GM20431 (cell line): ENCODE measurements around the gene GARIN5A.
"Not testable (repeated sequence)": the region's sequence is repeated elsewhere in the genome, so short reads cannot be mapped to it uniquely, and the experiment has no call there.

Experiments used
- in situ Hi-C: fragments of 300-500 bp; cut with MseI, MboI; formaldehyde crosslinking; loops from one replicate; pipeline ENCODE4 v1.15.0; 2020; ENCODE audit warnings: low sequenced_read_pairs; ENCODE audit not compliant: unreplicated experiment

Gene GARIN5A

DNA sequence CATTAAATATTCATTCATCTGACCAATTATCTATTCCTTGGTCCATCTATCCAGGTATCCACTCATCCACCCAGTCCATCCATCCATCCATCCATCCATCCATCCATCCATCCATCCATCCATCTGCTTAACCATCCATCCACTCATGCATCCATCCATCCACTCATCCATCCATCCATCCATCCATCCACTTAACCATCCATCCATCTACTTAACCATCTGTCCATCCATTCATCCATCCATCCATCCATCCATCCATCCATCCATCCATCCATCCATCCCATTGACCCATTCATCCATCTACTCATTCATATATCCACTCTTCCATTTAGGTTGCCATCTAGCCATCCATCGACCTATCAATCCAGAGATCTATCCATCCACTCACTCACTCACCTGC lies 32.6 kb downstream of the GARIN5A start:
- in situ Hi-C loops = no loop called here

DNA sequence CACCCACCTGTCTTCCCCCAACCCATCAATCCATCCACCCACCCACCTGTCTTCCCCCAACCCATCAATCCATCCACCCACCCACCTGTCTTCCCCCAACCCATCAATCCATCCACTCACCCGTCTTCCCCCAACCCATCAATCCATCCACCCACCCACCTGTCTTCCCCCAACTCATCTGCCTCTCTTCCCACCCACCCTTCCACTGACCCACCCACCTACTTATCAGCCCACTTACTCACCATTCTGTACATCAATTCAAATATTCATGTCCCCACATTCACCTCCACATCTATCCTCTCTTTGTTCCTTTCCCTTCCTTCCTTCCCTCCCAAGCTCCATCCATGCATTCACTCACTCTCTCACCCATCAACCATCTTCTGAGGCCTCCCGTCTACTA lies 37.5 kb downstream of the GARIN5A start:
- in situ Hi-C loops = not testable (repeated sequence)

DNA sequence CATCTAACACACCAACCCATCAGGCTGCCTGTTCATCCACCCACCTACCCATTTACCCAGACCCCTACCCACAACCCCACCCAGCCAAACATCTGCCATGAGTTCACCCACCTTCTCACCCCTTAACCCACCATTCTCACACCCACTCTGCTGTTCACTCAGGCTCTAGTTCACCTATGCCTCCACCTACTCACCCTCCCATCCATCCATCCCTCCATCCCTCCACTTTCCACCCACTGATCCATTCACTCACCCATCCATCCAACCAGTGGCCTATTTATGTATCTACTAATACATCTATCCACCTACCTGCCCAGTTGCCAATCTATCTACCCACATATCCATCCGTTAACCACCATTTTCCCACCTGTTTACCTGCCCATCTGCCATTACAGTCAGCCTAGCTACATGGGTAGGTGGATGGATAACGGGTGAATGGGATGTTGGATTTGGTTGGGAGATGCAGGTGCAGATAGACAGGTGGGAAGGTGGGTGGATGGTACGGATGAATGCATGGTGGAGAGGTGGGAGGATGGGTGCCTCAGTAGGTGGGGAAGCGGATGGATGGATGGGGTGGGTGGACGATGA lies 38.7 kb downstream of the GARIN5A start:
- in situ Hi-C loops = no loop called here

- in situ Hi-C loops = no loop called here
These were observed 41.0 kb downstream of the GARIN5A start for GRCh38 chr19:50435627-50436026.

- in situ Hi-C loops = no loop called here
These were observed 41.4 kb downstream of the GARIN5A start for GRCh38 chr19:50435221-50435620.

GRCh38 chr19:50434525-50434924 lies 42.1 kb downstream of the GARIN5A start:
- in situ Hi-C loops = no loop called here

DNA sequence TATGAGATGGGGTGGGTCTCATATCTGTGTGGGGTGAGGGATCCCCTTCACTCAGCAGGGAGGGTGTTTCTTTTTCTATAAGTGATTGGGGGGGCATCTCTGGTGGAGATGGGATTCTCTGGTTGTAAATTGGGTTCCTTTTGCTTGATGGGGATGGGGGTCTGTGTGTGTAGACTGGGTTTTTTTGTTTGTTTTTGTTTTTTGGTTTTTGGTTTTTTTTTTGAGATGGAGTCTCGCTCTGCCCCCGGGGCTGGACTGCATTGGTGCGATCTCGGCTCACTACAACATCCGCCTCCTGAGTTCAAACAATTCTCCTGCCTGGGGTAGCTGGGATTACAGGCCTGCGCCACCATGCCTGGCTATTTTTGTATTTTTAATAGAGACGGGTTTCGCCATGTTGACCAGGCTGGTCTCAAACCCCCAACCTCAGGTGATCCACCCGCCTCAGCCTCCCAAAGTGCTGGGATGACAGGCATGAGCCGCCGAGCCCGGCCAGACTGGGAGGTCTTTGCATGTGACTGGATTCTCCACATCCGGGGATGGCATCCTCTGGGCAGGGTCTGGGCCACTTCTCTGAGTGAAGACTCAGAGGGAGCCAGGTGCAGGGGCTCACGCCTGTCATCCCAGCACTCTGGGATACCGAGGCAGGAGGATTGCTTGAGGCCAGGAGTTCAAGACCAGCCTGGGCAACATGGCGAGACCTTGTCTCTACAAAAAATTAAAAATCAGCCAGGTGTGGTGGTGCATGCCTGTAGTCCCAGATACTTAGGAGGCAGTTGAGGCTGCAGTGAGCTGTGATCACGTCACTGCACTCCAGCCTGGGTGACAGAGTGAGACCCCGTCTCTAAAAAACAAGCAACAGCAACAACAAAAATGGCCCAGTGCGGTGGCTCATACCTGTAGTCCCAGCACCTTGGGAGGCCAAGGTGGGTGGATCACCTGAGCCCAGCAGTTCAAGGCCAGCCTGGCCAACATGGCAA lies 43.2 kb downstream of the GARIN5A start:
- in situ Hi-C loops = no loop called here

- in situ Hi-C loops = no loop called here
These were observed 44.2 kb downstream of the GARIN5A start, which contains the start of gene MYBPC2 for GRCh38 chr19:50432221-50433028. Gene MYBPC2 (plus strand): TSS chr19:50432892. CDS start chr19:50432954, 62 bp downstream.

GRCh38 chr19:50431343-50432220 lies 45.1 kb downstream of the GARIN5A start:
- in situ Hi-C loops = no loop called here

DNA sequence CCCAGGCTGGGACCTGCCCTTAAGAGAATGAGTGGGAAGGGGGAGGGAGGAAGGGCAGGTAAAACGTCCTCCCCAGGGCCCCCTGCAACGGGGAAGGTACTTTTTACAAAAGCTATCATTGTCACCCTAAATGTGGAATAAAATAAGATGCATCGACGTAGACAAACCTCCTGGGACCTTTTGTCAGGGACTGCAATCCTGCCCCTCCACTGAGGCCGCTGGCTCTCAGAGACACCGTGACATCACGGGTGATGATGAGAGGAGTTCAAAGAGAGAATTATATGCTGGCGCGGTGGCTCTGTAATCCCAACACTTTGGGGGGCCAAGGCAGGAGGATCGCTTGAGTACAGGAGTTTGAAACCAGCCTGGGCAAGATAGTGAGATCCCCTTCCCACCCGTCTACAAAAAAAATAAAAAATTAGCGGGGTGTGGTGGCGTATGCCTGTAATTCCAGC lies 45.7 kb downstream of the GARIN5A start:
- in situ Hi-C loops = no loop called here

DNA sequence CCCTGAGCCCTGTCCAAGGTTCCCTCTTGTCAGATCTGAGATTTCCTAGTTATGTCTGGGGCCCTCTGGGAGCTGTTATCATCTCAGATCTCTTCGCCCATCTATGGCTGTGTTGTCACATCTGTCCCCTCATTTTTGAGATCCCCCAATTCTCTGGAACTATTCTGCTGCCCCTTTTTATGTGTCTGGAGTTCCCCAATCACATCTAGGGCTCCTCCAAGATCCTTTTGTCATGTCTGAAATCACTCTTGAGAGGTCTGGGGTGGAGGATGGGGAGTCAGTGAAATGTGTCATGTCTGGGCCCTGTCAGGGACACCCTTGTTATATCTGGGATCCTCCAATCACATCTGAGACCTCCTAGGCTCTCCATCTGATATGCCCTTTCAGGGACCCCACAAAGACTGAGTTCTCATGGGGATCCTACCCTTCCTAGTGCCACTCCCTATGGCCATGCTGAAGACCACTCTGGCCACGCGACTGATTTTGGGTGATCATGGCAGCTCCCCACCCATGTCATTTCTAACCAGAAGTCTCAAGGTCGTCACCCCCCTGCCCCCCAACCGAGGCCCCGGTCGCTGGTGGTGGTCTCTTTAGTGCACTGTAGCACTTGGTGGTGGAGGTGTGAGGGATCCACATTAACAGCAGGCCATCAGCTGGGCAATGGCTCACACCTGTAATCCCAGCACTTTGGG lies 47.7 kb downstream of the GARIN5A start:
- in situ Hi-C loops = no loop called here

DNA sequence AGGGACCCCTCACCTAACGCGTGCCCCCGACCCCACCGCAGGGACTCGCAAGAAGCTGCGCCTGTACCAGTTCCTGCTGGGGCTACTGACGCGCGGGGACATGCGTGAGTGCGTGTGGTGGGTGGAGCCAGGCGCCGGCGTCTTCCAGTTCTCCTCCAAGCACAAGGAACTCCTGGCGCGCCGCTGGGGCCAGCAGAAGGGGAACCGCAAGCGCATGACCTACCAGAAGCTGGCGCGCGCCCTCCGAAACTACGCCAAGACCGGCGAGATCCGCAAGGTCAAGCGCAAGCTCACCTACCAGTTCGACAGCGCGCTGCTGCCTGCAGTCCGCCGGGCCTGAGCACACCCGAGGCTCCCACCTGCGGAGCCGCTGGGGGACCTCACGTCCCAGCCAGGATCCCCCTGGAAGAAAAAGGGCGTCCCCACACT lies 48.6 kb downstream of the GARIN5A start:
- in situ Hi-C loops = no loop called here

GRCh38 chr19:50427318-50427925 lies 49.2 kb downstream of the GARIN5A start:
- in situ Hi-C loops = no loop called here

- in situ Hi-C loops = no loop called here
These were observed 51.1 kb downstream of the GARIN5A start for GRCh38 chr19:50425581-50425980.

DNA sequence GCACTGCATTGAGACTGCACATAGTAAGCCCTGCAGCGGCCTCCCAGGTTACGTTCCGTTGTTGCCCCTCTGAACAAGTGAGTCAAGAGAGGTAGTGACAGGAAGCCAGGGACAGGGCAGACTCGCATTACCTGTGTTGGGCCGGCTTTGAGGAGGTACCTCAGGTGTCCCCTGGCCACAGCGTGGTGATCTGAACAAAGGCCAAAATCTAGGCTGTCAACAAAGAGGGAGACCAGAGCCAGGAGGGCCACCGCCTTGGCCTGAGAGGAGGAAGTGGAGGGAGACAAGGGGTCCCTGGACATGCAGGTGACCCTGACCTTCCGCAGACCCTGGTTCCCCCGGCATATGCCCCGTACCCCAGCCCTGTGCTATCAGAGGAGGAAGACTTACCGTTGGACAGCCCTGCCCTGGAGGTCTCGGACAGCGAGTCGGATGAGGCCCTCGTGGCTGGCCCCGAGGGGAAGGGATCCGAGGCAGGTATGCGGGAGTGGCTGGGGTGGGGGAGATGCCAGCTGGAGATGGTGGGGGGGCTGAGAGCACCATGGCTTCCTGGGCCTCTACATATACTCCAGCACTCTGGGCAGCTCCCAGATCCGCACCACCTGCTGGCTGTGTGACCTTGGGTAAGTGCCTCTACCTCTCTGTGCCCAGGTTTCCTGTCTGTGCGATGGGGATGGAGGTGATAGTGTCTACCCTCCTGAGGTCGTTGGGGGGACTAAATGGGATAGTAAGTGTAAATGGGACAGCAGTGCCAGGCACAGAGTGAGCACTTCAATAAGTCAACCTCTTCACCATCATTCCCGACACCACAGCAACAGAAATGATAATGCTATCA lies 53.2 kb downstream of the GARIN5A start:
- in situ Hi-C loops = no loop called here

DNA sequence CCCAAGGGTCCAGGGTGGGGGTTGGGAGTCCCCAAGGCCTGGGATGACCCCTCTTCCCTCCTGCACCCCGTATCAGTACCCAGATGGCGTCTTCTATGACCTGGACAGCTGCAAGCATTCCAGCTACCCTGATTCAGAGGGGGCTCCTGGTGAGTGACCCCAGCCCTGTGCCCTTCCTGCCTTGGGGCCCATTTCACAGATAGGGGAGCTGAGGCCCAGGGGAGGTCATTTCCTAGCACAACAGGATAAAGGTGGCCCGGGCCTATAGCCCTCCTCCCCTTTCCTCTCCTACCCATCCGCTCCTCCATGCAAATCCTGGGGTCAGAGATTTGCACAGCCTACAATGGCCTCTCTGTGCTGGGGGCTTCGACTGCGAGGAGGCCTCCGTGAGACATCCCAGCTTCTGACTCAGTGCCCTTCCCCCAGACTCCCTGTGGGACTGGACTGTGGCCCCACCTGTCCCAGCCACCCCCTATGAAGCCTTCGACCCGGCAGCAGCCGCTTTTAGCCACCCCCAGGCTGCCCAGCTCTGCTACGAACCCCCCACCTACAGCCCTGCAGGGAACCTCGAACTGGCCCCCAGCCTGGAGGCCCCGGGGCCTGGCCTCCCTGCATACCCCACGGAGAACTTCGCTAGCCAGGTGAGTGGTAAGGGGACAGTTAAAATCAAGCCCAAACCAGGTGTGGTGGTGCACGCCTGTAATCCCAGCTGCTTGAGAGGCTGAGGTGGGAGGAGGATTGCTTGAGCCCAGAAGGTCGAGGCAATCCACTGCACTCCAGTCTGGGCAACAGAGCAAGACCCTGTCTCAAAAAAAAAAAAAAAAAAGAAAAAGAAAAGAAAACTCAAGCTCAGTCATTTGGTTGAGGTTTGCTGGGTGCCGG lies 54.0 kb downstream of the GARIN5A start:
- in situ Hi-C loops = no loop called here

GRCh38 chr19:50420808-50421207 lies 55.8 kb downstream of the GARIN5A start:
- in situ Hi-C loops = no loop called here
